SU-DHL-6 (cell line): ENCODE results near the gene SF3B4.

Source experiments
- EZH2phosphoT487 ChIP-seq: fragments of 200-600 bp; sonication (generic), shearing (Covaris generic); conservative IDR thresholded peaks from 2 replicates; pipeline ENCODE4 v1.6.1; 2018; ENCODE audit warnings: mild to moderate bottlenecking, antibody characterized with exemption, low read length, moderate library complexity, mixed read lengths
- TF ChIP-seq, protein P1 (sequence below): fragments of 200-600 bp; sonication (generic); IDR thresholded peaks from one replicate; pipeline ENCODE4 v1.5.1; 2017; ENCODE audit warnings: antibody characterized with exemption, mild to moderate bottlenecking, low read length, moderate library complexity; ENCODE audit not compliant: insufficient read depth, poor library complexity, severe bottlenecking

DNA sequence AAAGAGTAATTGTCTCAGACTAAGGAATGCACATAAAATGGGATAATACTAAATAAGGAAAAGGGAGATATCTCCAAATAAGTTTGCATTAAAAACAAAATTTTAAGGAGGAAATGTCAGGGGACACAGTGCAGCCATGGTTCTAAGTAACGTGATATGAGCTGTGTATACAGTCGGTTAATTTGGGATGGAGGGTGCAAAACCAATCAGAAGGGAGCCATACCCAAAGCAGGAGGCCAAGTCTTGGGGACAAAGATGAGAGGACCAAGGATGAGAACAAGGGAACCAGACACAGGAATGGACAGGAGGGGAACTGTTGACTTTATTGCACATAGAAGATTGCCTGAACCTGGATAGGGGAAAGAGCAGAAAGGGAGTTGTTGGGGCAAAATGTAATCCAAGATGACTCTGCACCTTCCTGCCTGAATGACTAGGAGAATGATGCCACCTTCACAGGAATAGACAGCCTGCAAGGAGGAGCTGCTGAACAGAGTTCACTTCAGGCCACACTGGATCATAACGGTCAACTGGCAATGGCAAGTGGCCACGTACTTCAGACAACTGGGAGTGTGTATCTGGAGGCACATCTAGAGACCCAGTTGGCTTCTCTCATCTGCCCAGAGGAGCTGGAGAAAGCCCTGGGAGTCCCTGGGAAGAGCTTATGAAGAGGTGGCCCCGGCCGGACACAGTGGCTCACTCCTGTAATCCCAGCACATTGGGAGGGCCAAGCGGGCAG lies 50.2 kb downstream of the SF3B4 start:
- TF ChIP-seq, protein P1, sequence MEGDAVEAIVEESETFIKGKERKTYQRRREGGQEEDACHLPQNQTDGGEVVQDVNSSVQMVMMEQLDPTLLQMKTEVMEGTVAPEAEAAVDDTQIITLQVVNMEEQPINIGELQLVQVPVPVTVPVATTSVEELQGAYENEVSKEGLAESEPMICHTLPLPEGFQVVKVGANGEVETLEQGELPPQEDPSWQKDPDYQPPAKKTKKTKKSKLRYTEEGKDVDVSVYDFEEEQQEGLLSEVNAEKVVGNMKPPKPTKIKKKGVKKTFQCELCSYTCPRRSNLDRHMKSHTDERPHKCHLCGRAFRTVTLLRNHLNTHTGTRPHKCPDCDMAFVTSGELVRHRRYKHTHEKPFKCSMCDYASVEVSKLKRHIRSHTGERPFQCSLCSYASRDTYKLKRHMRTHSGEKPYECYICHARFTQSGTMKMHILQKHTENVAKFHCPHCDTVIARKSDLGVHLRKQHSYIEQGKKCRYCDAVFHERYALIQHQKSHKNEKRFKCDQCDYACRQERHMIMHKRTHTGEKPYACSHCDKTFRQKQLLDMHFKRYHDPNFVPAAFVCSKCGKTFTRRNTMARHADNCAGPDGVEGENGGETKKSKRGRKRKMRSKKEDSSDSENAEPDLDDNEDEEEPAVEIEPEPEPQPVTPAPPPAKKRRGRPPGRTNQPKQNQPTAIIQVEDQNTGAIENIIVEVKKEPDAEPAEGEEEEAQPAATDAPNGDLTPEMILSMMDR, result no peak
- no peak for TF ChIP-seq EZH2phosphoT487
